ENCODE measurements around the gene MED13L.
A peak's percentile ranks its signal among the peaks of the same experiment; 100 is the strongest.

The MED13L gene

GRCh38 chr12:116276652-116277466, 634 bp downstream of the MED13L start:
- peak; percentile 4 for DNase-seq

GRCh38 chr12:116274551-116275375, 2.7 kb downstream of the MED13L start:
- no peak for DNase-seq

- no peak for DNase-seq
Observed at GRCh38 chr12:116273813-116274550, 3.5 kb downstream of the MED13L start.

- DNase-seq = no peak
Observed at GRCh38 chr12:116267948-116268347, 9.5 kb downstream of the MED13L start.

- no peak for DNase-seq
Observed at GRCh38 chr12:116266631-116267349, 10.7 kb downstream of the MED13L start.

- no peak for DNase-seq
Observed at GRCh38 chr12:116266168-116266601, 11.3 kb downstream of the MED13L start.

- DNase-seq = no peak
Observed at GRCh38 chr12:116265351-116266147, 11.9 kb downstream of the MED13L start.

- DNase-seq = no peak
Observed at GRCh38 chr12:116264525-116265070, 12.9 kb downstream of the MED13L start.

GRCh38 chr12:116263844-116264243, 13.6 kb downstream of the MED13L start:
- DNase-seq = no peak

- DNase-seq = no peak
Observed at GRCh38 chr12:116263431-116263830, 14.1 kb downstream of the MED13L start.

- no peak for DNase-seq
Observed at GRCh38 chr12:116262741-116263140, 14.8 kb downstream of the MED13L start.

GRCh38 chr12:116261525-116262100, 15.9 kb downstream of the MED13L start:
- no peak for DNase-seq

- no peak for DNase-seq
Observed at GRCh38 chr12:116259800-116260577, 17.5 kb downstream of the MED13L start.

- no peak for DNase-seq
Observed at GRCh38 chr12:116257826-116258225, 19.7 kb downstream of the MED13L start.

- DNase-seq = no peak
Observed at GRCh38 chr12:116257215-116257614, 20.3 kb downstream of the MED13L start.

GRCh38 chr12:116249938-116250337, 27.6 kb downstream of the MED13L start:
- no peak for DNase-seq

- DNase-seq = no peak
Observed at GRCh38 chr12:116248930-116249329, 28.6 kb downstream of the MED13L start.

GRCh38 chr12:116248433-116248832, 29.1 kb downstream of the MED13L start:
- DNase-seq = no peak

- DNase-seq = no peak
Observed at GRCh38 chr12:116247377-116247776, 30.1 kb downstream of the MED13L start.
